H9 (cell line): Measurements from ENCODE around the gene BCL2L14. TPM values are rescaled to one million over a fixed set of nuclear protein-coding genes. Genes with fewer than 3 reads are reported as not detected.

Experiments used
- DNase-seq: peaks from one replicate; pipeline ENCODE4 v3.0.0-alpha.2; 2017
- H2AFZ ChIP-seq: one replicate; pipeline ENCODE4 v1.6.1; 2013; ENCODE audit warnings: mild to moderate bottlenecking, low read length, control low read depth, moderate library complexity
- H2AK5ac ChIP-seq: 2 replicates; pipeline ENCODE4 v1.6.1; 2013; ENCODE audit warnings: low read length, control low read depth, mixed read lengths; ENCODE audit not compliant: insufficient read length
- H2BK120ac ChIP-seq: one replicate; pipeline ENCODE4 v1.6.1; 2013; ENCODE audit warnings: low read depth, mild to moderate bottlenecking, low read length, control low read depth, inconsistent platforms; ENCODE audit not compliant: poor library complexity, severe bottlenecking
- H2BK12ac ChIP-seq: 2 replicates; pipeline ENCODE4 v1.6.1; 2013; ENCODE audit warnings: low read length, control low read depth, mixed read lengths, low read depth; ENCODE audit not compliant: insufficient read length
- H2BK15ac ChIP-seq: 2 replicates; pipeline ENCODE4 v1.6.1; 2013; ENCODE audit warnings: low read depth, low read length, control low read depth
- H2BK20ac ChIP-seq: one replicate; pipeline ENCODE4 v1.6.1; 2013; ENCODE audit warnings: low read depth, mild to moderate bottlenecking, low read length, control low read depth, inconsistent platforms; ENCODE audit not compliant: poor library complexity, severe bottlenecking
- H2BK5ac ChIP-seq: 2 replicates; pipeline ENCODE4 v1.6.1; 2013; ENCODE audit warnings: low read length, control low read depth, mixed read lengths; ENCODE audit not compliant: insufficient read length
- H3K14ac ChIP-seq: 2 replicates; pipeline ENCODE4 v1.6.1; 2013; ENCODE audit warnings: low read length, control low read depth; ENCODE audit not compliant: insufficient read depth
- H3K18ac ChIP-seq: 2 replicates; pipeline ENCODE4 v1.6.1; 2013; ENCODE audit warnings: low read depth, mild to moderate bottlenecking, mixed read lengths, low read length, control low read depth; ENCODE audit not compliant: insufficient read length
- H3K23ac ChIP-seq: 2 replicates; pipeline ENCODE4 v1.6.1; 2013; ENCODE audit warnings: low read length, control low read depth, mixed read lengths, low read depth; ENCODE audit not compliant: insufficient read length
- H3K23me2 ChIP-seq: 2 replicates; pipeline ENCODE4 v1.6.1; 2013; ENCODE audit warnings: low read depth, mild to moderate bottlenecking, mixed read lengths, low read length, control low read depth; ENCODE audit not compliant: insufficient read length, poor library complexity, severe bottlenecking
- H3K27ac ChIP-seq: 2 replicates; pipeline ENCODE4 v1.5.1; 2013; ENCODE audit warnings: low read length, control low read depth, mixed read lengths, low read depth; ENCODE audit not compliant: insufficient read length
- H3K27me3 ChIP-seq: 2 replicates; pipeline ENCODE4 v1.6.1; 2013; ENCODE audit warnings: low read length, control low read depth, inconsistent platforms; ENCODE audit not compliant: insufficient read depth
- H3K4ac ChIP-seq: 2 replicates; pipeline ENCODE4 v1.6.1; 2013; ENCODE audit warnings: low read depth, mild to moderate bottlenecking, control low read depth, inconsistent platforms, low read length, moderate library complexity
- H3K4me1 ChIP-seq: 2 replicates; pipeline ENCODE4 v1.6.1; 2013; ENCODE audit warnings: low read length, control low read depth, inconsistent platforms; ENCODE audit not compliant: insufficient read depth
- H3K4me2 ChIP-seq: 2 replicates; pipeline ENCODE4 v1.6.1; 2013; ENCODE audit warnings: low read length, control low read depth, mixed read lengths; ENCODE audit not compliant: insufficient read length, insufficient read depth
- H3K56ac ChIP-seq: 2 replicates; pipeline ENCODE4 v1.6.1; 2013; ENCODE audit warnings: low read depth, mild to moderate bottlenecking, mixed read lengths, low read length, control low read depth; ENCODE audit not compliant: insufficient read length
- H3K79me1 ChIP-seq: 2 replicates; pipeline ENCODE4 v1.6.1; 2013; ENCODE audit warnings: low read depth, mild to moderate bottlenecking, moderate library complexity, low read length, control low read depth, inconsistent platforms; ENCODE audit not compliant: insufficient read depth, poor library complexity, severe bottlenecking
- H3K79me2 ChIP-seq: 2 replicates; pipeline ENCODE4 v1.6.1; 2013; ENCODE audit warnings: low read length, control low read depth, inconsistent platforms; ENCODE audit not compliant: insufficient read depth
- H3K9ac ChIP-seq: 2 replicates; pipeline ENCODE4 v1.6.1; 2013; ENCODE audit warnings: low read length, control low read depth, mixed read lengths; ENCODE audit not compliant: insufficient read length; ENCODE audit errors: extremely low read depth
- H3K9me3 ChIP-seq: one replicate; pipeline ENCODE4 v1.6.1; 2013; ENCODE audit warnings: low read depth, low read length, inconsistent platforms; ENCODE audit not compliant: control insufficient read depth
- H3T11ph ChIP-seq: one replicate; pipeline ENCODE4 v1.6.1; 2013; ENCODE audit warnings: mild to moderate bottlenecking, low read length, control low read depth, inconsistent platforms
- H4K20me1 ChIP-seq: one replicate; pipeline ENCODE4 v1.6.1; 2013; ENCODE audit not compliant: control insufficient read depth, insufficient read length, insufficient read depth
- H4K5ac ChIP-seq: 2 replicates; pipeline ENCODE4 v1.6.1; 2013; ENCODE audit warnings: low read depth, mild to moderate bottlenecking, mixed read lengths, low read length, control low read depth; ENCODE audit not compliant: insufficient read length
- H4K8ac ChIP-seq: replicated peaks from 2 replicates; pipeline ENCODE4 v1.6.1; 2013; ENCODE audit warnings: low read length, control low read depth, mixed read lengths, low read depth; ENCODE audit not compliant: insufficient read length
- H4K91ac ChIP-seq: 2 replicates; pipeline ENCODE4 v1.6.1; 2013; ENCODE audit warnings: low read depth, mild to moderate bottlenecking, moderate library complexity, mixed read lengths, low read length, control low read depth; ENCODE audit not compliant: insufficient read length
- H3K27ac Mint-ChIP-seq, 3 experiments: 2 replicates in 2 of 3; 3 replicates in 1 of 3; pipeline ENCODE4 v1.8.0; 2020 to 2021; ENCODE audit warnings: mixed read lengths in 3 of 3, mild to moderate bottlenecking in 1 of 3, moderate library complexity in 1 of 3
- H3K27me3 Mint-ChIP-seq: 2 replicates; pipeline ENCODE4 v1.8.0; 2021; ENCODE audit warnings: low read depth, mild to moderate bottlenecking, moderate library complexity, mixed read lengths
- H3K36me3 Mint-ChIP-seq, 3 experiments: 2 replicates in 2 of 3; 3 replicates in 1 of 3; pipeline ENCODE4 v1.8.0; 2020 to 2021; ENCODE audit warnings: low read depth in 3 of 3, mixed read lengths in 3 of 3; ENCODE audit not compliant: insufficient read depth in 1 of 3
- H3K4me1 Mint-ChIP-seq, 2 experiments: 2 replicates each; pipeline ENCODE4 v1.8.0; 2020; ENCODE audit warnings: mixed read lengths in 2 of 2
- H3K4me3 Mint-ChIP-seq, 2 experiments: 2 replicates in 1 of 2; 3 replicates in 1 of 2; pipeline ENCODE4 v1.8.0; 2020 to 2021; ENCODE audit warnings: mild to moderate bottlenecking in 2 of 2, mixed read lengths in 2 of 2, moderate library complexity in 1 of 2
- H3K9me3 Mint-ChIP-seq, 2 experiments: 2 replicates in 1 of 2; 3 replicates in 1 of 2; pipeline ENCODE4 v1.8.0; 2020; ENCODE audit warnings: mild to moderate bottlenecking in 2 of 2, mixed read lengths in 2 of 2, moderate library complexity in 1 of 2
- WGBS: extraction: QIAGEN DNeasy Blood & Tissue Kit; methylation state at CpG from one replicate; pipeline ENCODE4 v1.1.7; 2013; ENCODE audit warnings: missing lambda C conversion rate, low lambda C conversion rate, mixed read lengths; ENCODE audit not compliant: insufficient read length; ENCODE audit errors: extremely low coverage; 5-methylcytosine and 5-hydroxymethylcytosine counted together
- total RNA-seq: library from RNA; stranded (reverse); gene quantifications from 2 replicates; pipeline ENCODE4 v1.2.1, GENCODE V29; 2021
- TF ChIP-seq, protein P1 (sequence below): fragments of 200-600 bp; sonication (generic); conservative IDR thresholded peaks from 3 replicates; pipeline ENCODE4 v1.8.0; 2021; ENCODE audit warnings: antibody characterized with exemption, mild to moderate bottlenecking

Gene BCL2L14
- total RNA-seq, 1 experiment from 2014 or later: 0.28 TPM

- no peak overlapping the region for H3K56ac ChIP-seq
- no peak for DNase-seq
Observed at GRCh38 chr12:12107678-12108077, 36.9 kb downstream of the BCL2L14 start.

More at GRCh38 chr12:12107678-12108077, 36.9 kb downstream of the BCL2L14 start:
- Histone ChIP-seq H4K20me1 (no peaks in the 10 kb centered on the region), H3K4me1 (no peaks in the 10 kb centered on the region), H4K91ac (no peak overlapping the region), H2BK12ac (no peak overlapping the region), H4K5ac (no peak overlapping the region), H3K4me2 (no peak overlapping the region), H3K14ac (no peak overlapping the region), H2BK120ac (no peak overlapping the region), H2BK15ac (no peak overlapping the region), H3K23ac (no peak overlapping the region), H3K79me1 (no peaks in the 10 kb centered on the region), H3K23me2 (no peaks in the 10 kb centered on the region), H3T11ph (no peak overlapping the region), H2AK5ac (no peak overlapping the region), H2BK5ac (no peak overlapping the region), H4K8ac (no peak overlapping the region), H3K9me3 (peaks cover 10% of the 10 kb centered on the region), H3K27me3 (no peaks in the 10 kb centered on the region), H2AFZ (no peak overlapping the region), H3K79me2 (no peaks in the 10 kb centered on the region), H3K4ac (no peak overlapping the region), H3K9ac (no peak overlapping the region), H3K18ac (no peak overlapping the region), H3K27ac (no peak overlapping the region), H2BK20ac (no peak overlapping the region)
- Mint-ChIP-seq H3K4me1 (peaks cover 7% of the 10 kb centered on the region in 2 experiments; a peak in 1 of 4 replicates), H3K27me3 (no peaks in the 10 kb centered on the region), H3K4me3 (no peak overlapping the region), H3K27ac (no peak overlapping the region), H3K9me3 (peaks cover 16 to 21% of the 10 kb centered on the region in 2 experiments), H3K36me3 (peaks cover 33 to 55% (median 33%) of the 10 kb centered on the region in 3 experiments)
- no CpG with 5 or more reads among the region's 6 CpGs for WGBS
- TF ChIP-seq, protein P1, sequence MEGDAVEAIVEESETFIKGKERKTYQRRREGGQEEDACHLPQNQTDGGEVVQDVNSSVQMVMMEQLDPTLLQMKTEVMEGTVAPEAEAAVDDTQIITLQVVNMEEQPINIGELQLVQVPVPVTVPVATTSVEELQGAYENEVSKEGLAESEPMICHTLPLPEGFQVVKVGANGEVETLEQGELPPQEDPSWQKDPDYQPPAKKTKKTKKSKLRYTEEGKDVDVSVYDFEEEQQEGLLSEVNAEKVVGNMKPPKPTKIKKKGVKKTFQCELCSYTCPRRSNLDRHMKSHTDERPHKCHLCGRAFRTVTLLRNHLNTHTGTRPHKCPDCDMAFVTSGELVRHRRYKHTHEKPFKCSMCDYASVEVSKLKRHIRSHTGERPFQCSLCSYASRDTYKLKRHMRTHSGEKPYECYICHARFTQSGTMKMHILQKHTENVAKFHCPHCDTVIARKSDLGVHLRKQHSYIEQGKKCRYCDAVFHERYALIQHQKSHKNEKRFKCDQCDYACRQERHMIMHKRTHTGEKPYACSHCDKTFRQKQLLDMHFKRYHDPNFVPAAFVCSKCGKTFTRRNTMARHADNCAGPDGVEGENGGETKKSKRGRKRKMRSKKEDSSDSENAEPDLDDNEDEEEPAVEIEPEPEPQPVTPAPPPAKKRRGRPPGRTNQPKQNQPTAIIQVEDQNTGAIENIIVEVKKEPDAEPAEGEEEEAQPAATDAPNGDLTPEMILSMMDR: no peak
